AG09319 (cell line): Measurements from ENCODE around the gene C1orf159.

Experiments
- DNase-seq: peaks from one replicate; pipeline ENCODE4 v3.0.0-alpha.2; 2010; ENCODE audit warnings: low read depth; ENCODE audit errors: extremely low read depth
- TF ChIP-seq, protein P1 (sequence below): IDR thresholded peaks from 2 replicates; pipeline ENCODE4 v1.5.1; 2011; ENCODE audit warnings: low read depth, mild to moderate bottlenecking, inconsistent platforms, low read length, moderate library complexity

The C1orf159 gene

DNA sequence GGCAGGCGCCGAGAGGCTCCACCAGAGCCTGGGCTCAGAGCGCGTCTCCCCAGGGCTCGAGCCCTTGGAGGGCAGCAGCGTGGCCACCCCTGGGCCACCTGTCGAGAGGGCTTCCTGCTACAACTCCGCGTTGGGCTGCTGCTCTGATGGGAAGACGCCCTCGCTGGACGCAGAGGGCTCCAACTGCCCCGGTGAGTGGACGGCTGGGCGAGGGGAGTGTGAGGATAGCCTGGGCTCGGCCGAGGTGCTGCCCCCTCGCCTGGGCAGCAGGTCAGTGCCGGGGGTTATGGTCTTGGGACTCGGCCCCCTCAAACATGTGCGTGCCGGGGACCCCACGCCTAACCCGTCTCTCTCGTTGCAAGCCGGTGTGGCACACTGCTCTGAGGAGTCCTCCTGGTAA lies 69.1 kb downstream of the C1orf159 start:
- TF ChIP-seq, protein P1, sequence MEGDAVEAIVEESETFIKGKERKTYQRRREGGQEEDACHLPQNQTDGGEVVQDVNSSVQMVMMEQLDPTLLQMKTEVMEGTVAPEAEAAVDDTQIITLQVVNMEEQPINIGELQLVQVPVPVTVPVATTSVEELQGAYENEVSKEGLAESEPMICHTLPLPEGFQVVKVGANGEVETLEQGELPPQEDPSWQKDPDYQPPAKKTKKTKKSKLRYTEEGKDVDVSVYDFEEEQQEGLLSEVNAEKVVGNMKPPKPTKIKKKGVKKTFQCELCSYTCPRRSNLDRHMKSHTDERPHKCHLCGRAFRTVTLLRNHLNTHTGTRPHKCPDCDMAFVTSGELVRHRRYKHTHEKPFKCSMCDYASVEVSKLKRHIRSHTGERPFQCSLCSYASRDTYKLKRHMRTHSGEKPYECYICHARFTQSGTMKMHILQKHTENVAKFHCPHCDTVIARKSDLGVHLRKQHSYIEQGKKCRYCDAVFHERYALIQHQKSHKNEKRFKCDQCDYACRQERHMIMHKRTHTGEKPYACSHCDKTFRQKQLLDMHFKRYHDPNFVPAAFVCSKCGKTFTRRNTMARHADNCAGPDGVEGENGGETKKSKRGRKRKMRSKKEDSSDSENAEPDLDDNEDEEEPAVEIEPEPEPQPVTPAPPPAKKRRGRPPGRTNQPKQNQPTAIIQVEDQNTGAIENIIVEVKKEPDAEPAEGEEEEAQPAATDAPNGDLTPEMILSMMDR, result no peak
- DNase-seq, result no peak

- TF ChIP-seq, protein P1, result no peak
- no peak for DNase-seq
Measured at GRCh38 chr1:1046243-1046642, 69.6 kb downstream of the C1orf159 start.

DNA sequence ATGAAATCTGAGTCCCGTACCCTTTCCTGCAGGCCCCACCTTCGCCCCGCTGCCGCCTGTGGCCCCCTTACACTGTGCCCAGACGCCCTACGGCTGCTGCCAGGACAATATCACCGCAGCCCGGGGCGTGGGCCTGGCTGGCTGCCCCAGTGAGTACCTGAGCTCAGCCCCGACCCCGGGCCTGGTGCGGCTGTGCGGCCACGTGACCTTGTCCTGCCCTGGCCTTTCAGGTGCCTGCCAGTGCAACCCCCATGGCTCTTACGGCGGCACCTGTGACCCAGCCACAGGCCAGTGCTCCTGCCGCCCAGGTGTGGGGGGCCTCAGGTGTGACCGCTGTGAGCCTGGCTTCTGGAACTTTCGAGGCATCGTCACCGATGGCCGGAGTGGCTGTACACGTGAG lies 70.8 kb downstream of the C1orf159 start:
- TF ChIP-seq, protein P1, result no peak
- no peak for DNase-seq

DNA sequence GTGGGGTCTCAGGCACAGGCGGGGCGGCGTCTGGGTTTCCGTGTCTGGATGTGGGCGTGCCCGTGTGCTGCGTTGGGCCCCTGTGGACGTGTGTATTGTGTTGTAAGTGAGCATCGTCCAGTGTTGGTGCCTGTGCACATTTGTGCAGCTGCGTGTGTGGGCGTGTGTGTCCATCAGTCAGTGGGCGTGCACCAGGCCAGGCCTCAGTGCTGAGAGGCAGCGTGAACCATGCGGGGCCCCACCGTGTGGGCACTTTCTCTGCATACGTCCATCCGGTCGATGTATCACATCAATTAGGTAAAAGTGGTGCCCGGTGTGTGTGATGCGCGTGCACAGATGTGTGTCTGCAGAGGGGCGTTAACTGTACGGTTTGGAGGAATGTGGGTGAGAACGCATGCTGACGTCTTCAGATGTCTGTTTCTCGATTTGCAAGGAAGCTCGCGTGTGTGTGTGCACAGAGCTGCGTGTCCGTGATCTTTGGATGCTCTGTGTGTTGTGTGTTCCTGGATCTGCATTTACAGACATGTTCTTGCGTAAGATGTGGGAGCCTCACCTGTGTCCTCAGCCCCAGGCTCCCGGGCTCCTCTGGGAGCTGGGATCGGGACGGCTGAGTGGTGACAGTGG lies 71.3 kb downstream of the C1orf159 start:
- TF ChIP-seq, protein P1, result no peak
- no peak for DNase-seq

DNA sequence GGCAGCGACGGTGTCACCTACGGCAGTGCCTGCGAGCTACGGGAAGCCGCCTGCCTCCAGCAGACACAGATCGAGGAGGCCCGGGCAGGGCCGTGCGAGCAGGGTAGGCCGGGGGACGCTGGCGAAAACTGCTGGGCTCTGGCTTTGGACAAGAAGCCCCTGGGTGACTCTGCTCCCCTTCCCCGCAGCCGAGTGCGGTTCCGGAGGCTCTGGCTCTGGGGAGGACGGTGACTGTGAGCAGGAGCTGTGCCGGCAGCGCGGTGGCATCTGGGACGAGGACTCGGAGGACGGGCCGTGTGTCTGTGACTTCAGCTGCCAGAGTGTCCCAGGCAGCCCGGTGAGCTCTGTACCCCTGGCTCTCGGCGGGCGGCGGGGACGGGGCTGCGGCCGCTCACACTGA lies 72.0 kb downstream of the C1orf159 start:
- no peak for DNase-seq
- TF ChIP-seq, protein P1, result no peak

DNA sequence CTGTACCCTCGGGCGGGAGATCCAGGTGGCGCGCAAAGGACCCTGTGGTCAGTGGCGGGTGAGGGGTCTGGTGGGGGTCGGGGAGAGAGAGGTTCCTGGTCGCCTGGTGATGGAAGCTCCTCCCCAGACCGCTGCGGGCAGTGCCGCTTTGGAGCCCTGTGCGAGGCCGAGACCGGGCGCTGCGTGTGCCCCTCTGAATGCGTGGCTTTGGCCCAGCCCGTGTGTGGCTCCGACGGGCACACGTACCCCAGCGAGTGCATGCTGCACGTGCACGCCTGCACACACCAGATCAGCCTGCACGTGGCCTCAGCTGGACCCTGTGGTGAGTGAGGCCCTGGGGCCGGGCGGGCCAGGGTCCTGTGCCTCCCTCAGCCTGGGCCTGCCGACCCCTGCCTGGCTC lies 72.5 kb downstream of the C1orf159 start:
- TF ChIP-seq, protein P1, result no peak
- DNase-seq, result no peak

- TF ChIP-seq, protein P1, result no peak
Measured at GRCh38 chr1:1042835-1043234, 73.1 kb downstream of the C1orf159 start.

More at GRCh38 chr1:1042835-1043234, 73.1 kb downstream of the C1orf159 start:
- no peak for DNase-seq
